Fibroblast of upper back skin (primary cell): Measurements from ENCODE around the gene CBX1.

Experiments used
- DNase-seq: peaks from one replicate; pipeline ENCODE4 v3.0.0-alpha.2; 2013

The CBX1 gene

DNA sequence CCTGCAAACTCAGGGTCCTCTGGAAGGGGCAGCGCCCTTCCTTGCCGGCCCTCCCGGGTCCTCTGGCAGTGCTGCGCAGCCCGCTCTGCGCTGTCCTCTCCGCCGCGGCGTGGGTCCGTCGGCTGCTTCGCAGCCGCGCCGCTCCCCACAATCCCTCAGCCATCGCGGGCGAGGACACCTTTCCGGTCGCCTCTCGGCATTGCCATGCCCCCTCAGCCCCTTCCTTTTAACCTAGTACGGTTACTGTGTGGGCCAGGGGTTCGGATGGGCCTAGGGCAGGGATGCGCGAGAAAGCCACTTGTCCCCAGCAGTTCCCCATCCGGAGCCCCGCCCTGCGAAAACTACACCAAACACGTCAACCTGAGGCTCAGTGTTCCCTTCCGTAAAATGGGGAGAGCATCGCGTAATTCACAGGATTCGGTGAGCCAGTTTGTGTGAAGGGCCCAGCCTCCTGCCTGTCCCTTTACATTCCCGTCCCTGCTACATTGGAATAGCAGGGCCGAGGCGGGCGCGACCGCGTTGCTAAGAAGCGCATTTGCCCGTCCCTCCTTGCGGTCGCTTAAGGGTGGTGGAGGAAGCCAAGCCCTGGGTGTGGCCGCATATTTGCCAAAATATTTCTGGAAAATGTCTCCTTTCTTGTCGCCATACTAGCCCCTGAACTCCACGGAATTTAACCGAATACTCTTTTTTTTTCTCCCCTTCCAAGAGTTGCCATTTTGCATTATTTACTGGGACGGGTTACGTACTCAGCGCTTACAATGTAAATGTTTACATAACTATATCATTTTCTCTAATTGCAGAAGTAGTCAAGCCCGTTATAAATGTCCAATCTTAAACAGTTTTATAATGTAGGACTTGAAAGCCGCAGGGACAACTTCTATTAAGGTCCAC is 76.9 kb downstream of the CBX1 start:
- peak; percentile 34 for DNase-seq

DNA sequence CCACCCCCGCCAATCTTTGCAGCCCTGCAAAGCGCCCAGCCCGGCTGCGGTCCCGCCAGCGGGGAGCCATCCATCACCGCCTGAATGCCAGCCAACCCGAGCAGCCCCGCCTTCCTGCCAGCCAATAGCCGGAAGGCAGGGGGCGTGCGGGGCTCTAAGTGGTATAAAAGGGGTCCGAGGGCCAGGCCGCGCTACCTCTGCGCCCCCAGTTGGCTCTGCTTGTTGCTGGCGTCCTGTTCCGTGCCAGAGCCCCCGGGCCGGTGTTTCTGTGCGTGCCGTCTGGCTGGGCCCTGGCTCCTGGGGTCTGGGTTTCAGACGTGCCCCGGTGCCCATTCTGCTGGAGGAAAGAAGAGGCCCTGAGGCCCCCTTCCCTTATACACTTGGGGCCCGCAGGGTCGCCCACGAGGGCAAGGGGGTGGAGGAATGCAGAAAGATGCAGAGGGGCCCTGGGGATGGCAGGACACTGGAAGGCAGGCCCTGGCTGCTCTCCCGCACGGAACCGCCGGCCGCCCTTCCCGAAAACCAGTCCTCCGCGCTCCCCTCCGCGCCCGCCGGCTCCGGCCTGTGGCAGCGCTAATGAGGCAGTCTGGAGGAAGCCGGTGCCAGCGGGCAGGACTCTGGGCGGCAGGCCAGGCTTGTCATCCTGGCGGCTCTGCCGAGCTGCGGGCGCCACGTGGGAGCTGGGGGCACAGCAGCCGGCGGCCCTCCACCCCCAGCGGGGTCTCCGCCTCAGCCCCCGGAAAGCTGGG is 77.7 kb downstream of the CBX1 start:
- DNase-seq: peak; percentile 34

DNA sequence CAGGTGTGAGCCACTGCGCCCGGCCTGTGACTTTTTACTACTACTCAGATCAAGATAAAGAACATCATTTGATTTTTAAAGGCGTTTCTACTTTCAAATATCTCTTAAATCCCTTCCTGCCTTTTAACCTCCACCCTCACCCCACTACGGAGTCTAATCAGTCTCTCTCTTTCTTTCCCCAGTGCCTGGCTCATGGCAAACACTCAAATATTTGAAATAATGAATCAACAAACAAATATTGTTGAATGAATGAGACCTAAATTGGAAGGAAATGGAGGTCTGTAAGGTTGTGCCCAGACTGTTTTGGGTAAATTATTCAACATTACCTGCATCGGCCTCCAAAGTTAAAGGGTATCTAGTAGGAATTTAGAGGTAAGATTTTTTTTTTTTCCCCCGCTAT is 78.4 kb downstream of the CBX1 start:
- DNase-seq: no peak

DNA sequence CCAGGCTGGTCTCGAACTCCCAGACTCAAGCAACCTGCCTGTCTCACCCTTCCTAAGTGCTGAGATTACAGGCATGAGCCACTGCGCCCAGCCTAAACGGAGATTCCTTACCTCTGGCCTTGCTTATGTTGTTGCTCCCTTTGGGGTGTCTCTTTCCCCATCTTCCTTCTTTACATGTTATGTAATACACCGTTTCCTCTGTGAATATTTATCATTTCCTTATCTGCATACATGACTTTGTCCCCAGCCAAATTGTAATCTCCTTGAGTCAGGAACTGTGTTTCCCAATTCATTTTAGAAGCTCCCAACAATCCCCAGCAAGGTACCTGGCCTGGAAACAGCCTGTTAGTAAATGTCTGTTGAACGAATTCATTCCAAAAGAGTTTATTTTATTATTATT is 79.3 kb downstream of the CBX1 start:
- no peak for DNase-seq
